ENCODE measurements around the gene SLC39A9.
"Not testable (repeated sequence)": the region's sequence is repeated elsewhere in the genome, so short reads cannot be mapped to it uniquely, and the experiment has no call there.

The SLC39A9 gene

GRCh38 chr14:69493038-69493437, 94.5 kb downstream of the SLC39A9 start:
- no peak for TF ChIP-seq CTCF (IDR thresholded peaks at IDR 0.05; ENCODE audit: low read depth, low read length)
- H3K4me3 ChIP-seq (ENCODE audit: low read depth, low read length) = no peak overlapping the region
- no peak for DNase-seq (ENCODE audit: low read depth, low spot score)
- in situ Hi-C loops (cut with HindIII; ENCODE audit: low sequenced_read_pairs) = no loop called here

GRCh38 chr14:69493791-69494190, 95.3 kb downstream of the SLC39A9 start:
- no peak for TF ChIP-seq CTCF (IDR thresholded peaks at IDR 0.05; ENCODE audit: low read depth, low read length)
- DNase-seq (ENCODE audit: low read depth, low spot score) = no peak
- in situ Hi-C loops (cut with HindIII; ENCODE audit: low sequenced_read_pairs) = no loop called here
- H3K4me3 ChIP-seq (ENCODE audit: low read depth, low read length) = no peak overlapping the region

- in situ Hi-C loops (cut with HindIII; ENCODE audit: low sequenced_read_pairs) = no loop called here
- no peak for TF ChIP-seq CTCF (IDR thresholded peaks at IDR 0.05; ENCODE audit: low read depth, low read length)
These were observed 96.9 kb downstream of the SLC39A9 start for GRCh38 chr14:69495341-69495921.

GRCh38 chr14:69497866-69498265, 99.4 kb downstream of the SLC39A9 start:
- in situ Hi-C loops (cut with HindIII; ENCODE audit: low sequenced_read_pairs); H3K4me3 ChIP-seq (ENCODE audit: low read depth, low read length); DNase-seq (ENCODE audit: low read depth, low spot score): not testable (repeated sequence)

More at GRCh38 chr14:69495341-69495921, 96.9 kb downstream of the SLC39A9 start:
- no peak for DNase-seq (ENCODE audit: low read depth, low spot score)
- H3K4me3 ChIP-seq (ENCODE audit: low read depth, low read length) = no peak overlapping the region

GRCh38 chr14:69498286-69498685, 99.8 kb downstream of the SLC39A9 start:
- in situ Hi-C loops (cut with HindIII; ENCODE audit: low sequenced_read_pairs); DNase-seq (ENCODE audit: low read depth, low spot score); H3K4me3 ChIP-seq (ENCODE audit: low read depth, low read length): not testable (repeated sequence)

- no peak for TF ChIP-seq CTCF (IDR thresholded peaks at IDR 0.05; ENCODE audit: low read depth, low read length)
- no peak overlapping the region for H3K4me3 ChIP-seq (ENCODE audit: low read depth, low read length)
- no peak for DNase-seq (ENCODE audit: low read depth, low spot score)
- in situ Hi-C loops (cut with HindIII; ENCODE audit: low sequenced_read_pairs) = no loop called here
These were observed 100.9 kb downstream of the SLC39A9 start for GRCh38 chr14:69499436-69499835.

- in situ Hi-C loops (cut with HindIII; ENCODE audit: low sequenced_read_pairs) = no loop called here
- no peak for DNase-seq (ENCODE audit: low read depth, low spot score)
- no peak overlapping the region for H3K4me3 ChIP-seq (ENCODE audit: low read depth, low read length)
- TF ChIP-seq CTCF (IDR thresholded peaks at IDR 0.05; ENCODE audit: low read depth, low read length) = no peak
These were observed 101.6 kb downstream of the SLC39A9 start for GRCh38 chr14:69500096-69500495.

- no peak for DNase-seq (ENCODE audit: low read depth, low spot score)
- in situ Hi-C loops (cut with HindIII; ENCODE audit: low sequenced_read_pairs) = no loop called here
- no peak for TF ChIP-seq CTCF (IDR thresholded peaks at IDR 0.05; ENCODE audit: low read depth, low read length)
- H3K4me3 ChIP-seq (ENCODE audit: low read depth, low read length) = no peak overlapping the region
These were observed 102.2 kb downstream of the SLC39A9 start for GRCh38 chr14:69500736-69501135.

Measured in astrocyte of the spinal cord (primary cell).